ENCODE measurements around the gene CST9L. TPM values are rescaled to one million over a fixed set of nuclear protein-coding genes. Genes with fewer than 3 reads are reported as not detected.

The CST9L gene
- total RNA-seq, 4 donors from 2014 or later = not detected

DNA sequence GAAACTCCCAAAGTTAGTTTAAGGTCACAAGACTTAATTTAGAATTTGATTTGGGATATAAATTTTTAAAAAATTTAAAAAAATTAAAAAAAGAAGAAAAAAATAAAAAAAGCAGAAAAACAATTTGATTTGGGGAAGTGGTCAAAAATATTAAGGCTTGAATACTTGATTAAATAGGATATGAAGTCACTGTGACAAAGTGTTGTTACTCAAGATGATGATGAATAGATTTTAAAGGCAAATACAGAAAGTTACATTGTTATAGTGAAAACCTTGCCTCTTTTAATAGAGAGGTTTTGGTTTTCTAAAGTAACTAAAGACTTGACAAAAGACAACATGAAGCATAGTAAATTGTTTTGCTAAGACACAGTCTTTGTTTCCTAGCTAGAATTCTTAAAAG lies 30.2 kb upstream of the CST9L start:
- TF ChIP-seq, protein P1, sequence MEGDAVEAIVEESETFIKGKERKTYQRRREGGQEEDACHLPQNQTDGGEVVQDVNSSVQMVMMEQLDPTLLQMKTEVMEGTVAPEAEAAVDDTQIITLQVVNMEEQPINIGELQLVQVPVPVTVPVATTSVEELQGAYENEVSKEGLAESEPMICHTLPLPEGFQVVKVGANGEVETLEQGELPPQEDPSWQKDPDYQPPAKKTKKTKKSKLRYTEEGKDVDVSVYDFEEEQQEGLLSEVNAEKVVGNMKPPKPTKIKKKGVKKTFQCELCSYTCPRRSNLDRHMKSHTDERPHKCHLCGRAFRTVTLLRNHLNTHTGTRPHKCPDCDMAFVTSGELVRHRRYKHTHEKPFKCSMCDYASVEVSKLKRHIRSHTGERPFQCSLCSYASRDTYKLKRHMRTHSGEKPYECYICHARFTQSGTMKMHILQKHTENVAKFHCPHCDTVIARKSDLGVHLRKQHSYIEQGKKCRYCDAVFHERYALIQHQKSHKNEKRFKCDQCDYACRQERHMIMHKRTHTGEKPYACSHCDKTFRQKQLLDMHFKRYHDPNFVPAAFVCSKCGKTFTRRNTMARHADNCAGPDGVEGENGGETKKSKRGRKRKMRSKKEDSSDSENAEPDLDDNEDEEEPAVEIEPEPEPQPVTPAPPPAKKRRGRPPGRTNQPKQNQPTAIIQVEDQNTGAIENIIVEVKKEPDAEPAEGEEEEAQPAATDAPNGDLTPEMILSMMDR (IDR thresholded peaks at IDR 0.05; ENCODE audit: low read depth) = no peak

DNA sequence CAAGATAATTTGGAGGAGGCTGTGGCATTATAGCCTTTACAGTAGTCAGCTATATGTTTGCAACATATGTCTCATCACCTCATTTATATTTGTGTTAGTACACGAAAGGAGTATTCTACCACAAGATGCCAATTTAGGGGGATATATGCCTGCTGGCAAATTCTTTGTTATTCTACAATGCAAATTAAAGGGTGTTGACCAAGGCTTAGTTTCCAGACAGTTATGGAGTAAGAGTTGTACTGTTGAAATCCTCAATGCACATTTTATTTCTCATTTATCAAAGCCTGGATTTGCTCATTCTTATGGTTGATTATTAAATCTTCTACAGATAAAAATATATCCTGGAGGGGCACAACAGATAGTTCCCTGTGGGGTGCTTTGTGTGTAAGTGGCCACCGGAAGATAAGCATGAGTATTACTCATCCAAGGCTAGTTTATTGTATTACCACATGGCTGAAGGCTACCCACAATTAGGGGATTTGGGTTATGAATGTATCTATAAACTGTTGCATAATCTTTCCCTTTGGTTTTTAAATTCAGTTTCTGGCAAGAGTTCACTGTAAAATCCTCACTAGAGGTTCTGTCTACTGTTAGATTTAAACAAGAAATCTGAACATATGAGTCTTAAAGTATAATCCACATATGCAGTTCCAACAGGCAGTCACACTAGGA lies 28.4 kb upstream of the CST9L start:
- TF ChIP-seq, protein P1 (IDR thresholded peaks at IDR 0.05; ENCODE audit: low read depth) = no peak

DNA sequence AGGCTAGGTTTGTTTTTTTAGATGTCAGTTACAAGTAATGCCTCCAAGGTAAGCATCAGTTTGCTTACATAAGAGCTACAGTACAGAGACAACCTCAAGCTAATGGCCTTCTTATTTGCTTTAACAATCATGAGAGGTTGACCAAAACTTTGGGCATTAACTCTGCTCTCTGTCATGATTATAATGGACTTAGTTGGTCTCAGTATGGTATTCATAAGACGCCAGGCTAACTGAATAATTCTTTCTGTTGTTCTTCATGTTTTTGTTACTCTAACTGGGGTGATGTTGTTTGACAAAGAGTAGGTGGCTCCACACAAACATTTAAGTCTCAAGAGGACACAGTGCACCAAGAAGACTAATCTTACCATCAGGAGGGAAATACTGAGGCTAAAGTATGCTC lies 27.7 kb upstream of the CST9L start:
- TF ChIP-seq, protein P1 (IDR thresholded peaks at IDR 0.05; ENCODE audit: low read depth) = no peak

DNA sequence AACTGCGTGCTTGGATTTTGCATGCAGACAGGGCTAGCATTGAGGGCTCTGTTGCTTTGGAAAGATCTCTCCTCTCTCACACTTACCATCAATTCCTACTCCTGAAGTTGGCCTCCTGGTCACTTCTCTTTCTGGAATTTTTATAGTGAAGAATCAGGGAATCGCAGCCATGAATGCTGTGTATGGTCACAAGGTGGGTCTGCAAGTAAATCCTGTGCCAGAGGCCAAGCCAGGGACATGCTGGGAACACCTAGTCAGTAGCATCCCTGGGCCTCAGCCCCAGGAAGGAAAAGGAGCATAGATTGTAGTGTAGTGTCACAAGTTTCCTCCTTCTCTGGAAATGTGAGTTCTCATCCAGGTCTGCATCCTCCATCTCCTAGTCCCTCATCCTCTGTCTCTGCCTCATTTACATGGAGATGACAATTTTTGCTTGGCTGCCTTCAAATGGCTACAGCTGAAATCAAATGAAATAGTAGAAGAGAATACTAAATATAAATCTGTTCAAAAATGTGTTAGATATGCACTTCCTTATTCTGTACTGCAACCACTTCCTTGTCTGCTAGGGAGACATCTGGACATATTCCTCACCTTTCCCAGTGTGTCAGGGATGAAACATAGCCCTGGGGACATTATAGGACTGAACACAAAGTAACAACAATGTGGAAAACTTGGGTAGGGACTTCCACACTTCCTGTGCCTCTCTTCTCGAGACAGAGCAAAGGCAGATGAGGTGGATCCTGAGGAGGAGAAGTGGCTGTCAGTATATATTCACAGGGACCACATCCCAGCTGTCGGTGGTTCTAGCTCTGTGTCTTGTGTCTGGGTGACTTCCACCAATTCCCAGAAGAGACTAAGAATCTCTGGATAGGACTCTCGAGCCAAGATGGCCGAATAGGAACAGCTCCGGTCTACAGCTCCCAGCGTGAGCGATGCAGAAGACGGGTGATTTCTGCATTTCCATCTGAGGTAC lies 20.4 kb upstream of the CST9L start:
- TF ChIP-seq, protein P1 (IDR thresholded peaks at IDR 0.05; ENCODE audit: low read depth) = no peak

DNA sequence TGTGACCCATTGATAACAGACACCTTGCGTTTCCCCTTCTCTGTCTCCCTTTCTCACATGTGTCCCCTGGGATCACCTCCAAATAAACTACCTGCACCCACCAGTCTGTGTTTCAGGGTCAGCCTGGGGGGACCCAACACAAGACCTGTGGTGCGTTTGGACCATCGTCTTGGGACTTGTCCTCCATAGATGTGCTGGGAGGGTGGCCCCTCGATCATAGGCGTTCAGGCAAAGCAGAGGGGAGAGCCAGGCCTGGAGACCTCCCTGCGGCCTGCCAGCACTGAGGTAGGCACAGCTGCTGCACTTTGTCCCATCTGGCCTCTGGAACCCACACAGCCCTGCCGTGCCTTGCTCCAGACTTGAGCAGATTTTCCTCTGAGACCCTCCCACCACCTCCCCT lies 19.3 kb upstream of the CST9L start:
- TF ChIP-seq, protein P1 (IDR thresholded peaks at IDR 0.05; ENCODE audit: low read depth) = no peak

DNA sequence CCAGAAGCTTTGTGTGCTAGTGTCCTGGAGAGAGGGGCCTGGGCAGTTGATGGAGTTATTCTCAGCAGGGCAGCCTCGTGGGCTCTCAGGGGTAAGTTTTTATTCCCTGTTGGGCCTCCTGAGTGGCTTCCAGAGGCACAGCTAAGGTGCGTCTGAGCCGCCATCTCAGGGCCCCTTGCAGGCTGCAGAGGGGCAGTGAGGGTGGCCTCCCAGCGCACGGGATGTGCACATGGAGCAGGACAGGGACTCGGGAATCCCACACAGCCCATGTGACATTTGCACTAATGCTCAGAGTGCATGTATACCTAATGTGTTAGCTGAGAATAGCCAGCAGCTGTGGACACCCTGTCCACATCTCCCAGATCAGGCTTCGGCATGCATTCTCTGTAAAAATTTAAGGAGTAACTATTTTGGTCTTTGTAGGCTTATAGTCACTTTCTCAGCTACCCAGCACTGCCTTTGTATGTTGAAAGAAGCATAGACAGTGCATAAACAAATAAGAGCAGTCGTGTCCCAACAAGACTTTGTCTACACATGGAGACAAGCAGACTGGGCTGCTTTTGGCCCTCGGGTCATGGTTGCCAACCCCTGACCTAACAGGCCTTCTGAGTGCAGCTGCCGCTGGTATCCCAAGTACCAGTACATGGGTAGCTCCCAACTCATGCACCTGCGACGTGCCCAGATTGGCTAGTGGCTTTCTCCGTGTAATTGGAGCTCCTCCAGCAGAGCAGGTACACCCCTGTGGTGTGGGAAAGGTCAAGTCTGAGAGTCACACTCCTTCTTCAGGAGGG lies 18.6 kb upstream of the CST9L start:
- TF ChIP-seq, protein P1 (IDR thresholded peaks at IDR 0.05; ENCODE audit: low read depth) = no peak

Data from subcutaneous adipose tissue (tissue), 4 donors.